Large intestine (tissue), 3 donors: ENCODE measurements around the gene TMEM74B. TPM values are rescaled to one million over a fixed set of nuclear protein-coding genes. Genes with fewer than 3 reads are reported as not detected.

Experiments used
- DNase-seq, 2 donors: peaks; one replicate each; pipeline versions ENCODE4 v3.0.0 to v3.0.0-alpha.2; 2013
- H3K27ac ChIP-seq: one replicate; pipeline ENCODE4 v1.5.1; 2013; ENCODE audit warnings: low read length
- H3K27me3 ChIP-seq: 2 replicates; pipeline ENCODE4 v1.6.1; 2013; ENCODE audit warnings: low read length; ENCODE audit not compliant: control insufficient read depth, insufficient read depth
- H3K36me3 ChIP-seq: 2 replicates; pipeline ENCODE4 v1.6.1; 2013; ENCODE audit warnings: low read length; ENCODE audit not compliant: control insufficient read depth, insufficient read depth
- H3K4me1 ChIP-seq: one replicate; pipeline ENCODE4 v1.6.1; 2013; ENCODE audit warnings: low read length; ENCODE audit not compliant: control insufficient read depth, insufficient read depth
- H3K4me3 ChIP-seq: one replicate; pipeline ENCODE4 v1.5.1; 2013; ENCODE audit warnings: low read length
- H3K9me3 ChIP-seq: one replicate; pipeline ENCODE4 v1.6.1; 2013; ENCODE audit warnings: mild to moderate bottlenecking, low read depth, low read length, moderate library complexity; ENCODE audit not compliant: control insufficient read depth
- WGBS: methylation state at CpG from one replicate; pipeline ENCODE4 v1.1.5; 2013; ENCODE audit warnings: low lambda C conversion rate; ENCODE audit not compliant: insufficient coverage; 5-methylcytosine and 5-hydroxymethylcytosine counted together
- polyA plus RNA-seq: library from polyadenylated mRNA; unstranded; fragments of 120-200 nt; gene quantifications from one replicate; pipeline ENCODE4 v1.2.1, GENCODE V29; 2013

TMEM74B gene
- polyA plus RNA-seq, 1 donor, result 58.5 TPM

DNA sequence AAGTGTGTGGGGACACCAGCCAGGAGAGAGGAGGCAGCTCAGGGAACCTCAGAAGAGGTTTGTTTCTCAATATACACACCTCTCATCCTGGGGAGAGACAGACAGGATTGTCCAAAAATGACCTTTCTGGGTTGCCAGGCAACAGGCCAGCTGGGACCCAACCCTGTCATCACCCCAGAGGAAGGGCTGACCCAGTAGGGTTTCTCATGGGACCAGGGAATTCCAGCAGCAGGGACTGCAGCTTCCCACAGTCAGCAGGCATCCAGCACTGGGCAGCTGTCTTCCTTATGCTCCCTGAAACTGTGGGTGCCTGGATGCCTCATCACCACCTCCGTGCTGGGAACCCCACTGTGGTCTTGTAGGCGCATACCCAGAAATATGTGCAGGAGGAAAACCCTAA lies 19.8 kb upstream of the TMEM74B start:
- H3K27me3 ChIP-seq, result no peaks in the 10 kb centered on the region
- no peaks in the 10 kb centered on the region for H3K9me3 ChIP-seq
- H3K4me3 ChIP-seq, result no peak overlapping the region
- H3K27ac ChIP-seq, result no peak overlapping the region
- DNase-seq, result no peak
- H3K4me1 ChIP-seq, result peaks cover 4% of the 10 kb centered on the region
- no peaks in the 10 kb centered on the region for H3K36me3 ChIP-seq
- WGBS, result no CpG with 5 or more reads among the region's 2 CpGs

DNA sequence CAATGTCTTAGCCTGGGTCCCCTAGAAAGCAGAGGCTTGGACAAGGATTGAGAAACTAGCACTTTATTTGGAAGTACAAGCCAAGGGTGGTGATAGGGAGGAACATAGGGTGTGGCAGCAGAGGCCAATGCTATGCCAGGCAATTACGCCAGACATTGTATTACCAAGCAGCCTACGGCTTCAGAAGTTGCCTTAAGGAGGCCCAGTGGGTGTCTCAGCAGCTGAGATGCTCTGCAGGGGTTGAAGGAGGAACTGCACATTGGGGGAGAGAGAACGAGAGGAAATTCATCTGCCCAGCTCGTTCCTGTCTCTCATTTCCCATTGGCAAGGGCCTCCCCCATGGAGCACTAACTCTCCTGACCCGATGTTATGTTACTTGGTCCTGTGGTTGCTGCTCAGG lies 19.3 kb upstream of the TMEM74B start:
- H3K36me3 ChIP-seq, result no peaks in the 10 kb centered on the region
- no peak overlapping the region for H3K27ac ChIP-seq
- peaks cover 4% of the 10 kb centered on the region for H3K4me1 ChIP-seq
- no peak for DNase-seq
- H3K27me3 ChIP-seq, result no peaks in the 10 kb centered on the region
- no CpG with 5 or more reads among the region's 5 CpGs for WGBS
- no peaks in the 10 kb centered on the region for H3K9me3 ChIP-seq
- no peak overlapping the region for H3K4me3 ChIP-seq

GRCh38 chr20:1203630-1204029 lies 18.8 kb upstream of the TMEM74B start:
- DNase-seq, result no peak

GRCh38 chr20:1202762-1203504 lies 18.2 kb upstream of the TMEM74B start, which contains the start of gene C20orf202:
TSS of gene C20orf202 (plus strand) at chr20:1203454. CDS start at chr20:1203586, 132 bp downstream.
- no peak for DNase-seq
- H3K9me3 ChIP-seq, result no peaks in the 10 kb centered on the region
- no peaks in the 10 kb centered on the region for H3K36me3 ChIP-seq
- WGBS, result 17% methylated on average over 1 of the region's 5 CpGs
- no peak within 1 kb of the TSS for H3K27ac ChIP-seq
- no peak within 1 kb of the TSS for H3K4me3 ChIP-seq
- H3K27me3 ChIP-seq, result no peaks in the 10 kb centered on the region
- peaks cover 4% of the 10 kb centered on the region for H3K4me1 ChIP-seq

More at GRCh38 chr20:1203630-1204029, 18.8 kb upstream of the TMEM74B start:
- no CpG with 5 or more reads among the region's 5 CpGs for WGBS
- no peaks in the 10 kb centered on the region for H3K9me3 ChIP-seq
- peaks cover 4% of the 10 kb centered on the region for H3K4me1 ChIP-seq
- H3K27ac ChIP-seq, result no peak overlapping the region
- H3K4me3 ChIP-seq, result no peak overlapping the region
- no peaks in the 10 kb centered on the region for H3K27me3 ChIP-seq
- H3K36me3 ChIP-seq, result no peaks in the 10 kb centered on the region

DNA sequence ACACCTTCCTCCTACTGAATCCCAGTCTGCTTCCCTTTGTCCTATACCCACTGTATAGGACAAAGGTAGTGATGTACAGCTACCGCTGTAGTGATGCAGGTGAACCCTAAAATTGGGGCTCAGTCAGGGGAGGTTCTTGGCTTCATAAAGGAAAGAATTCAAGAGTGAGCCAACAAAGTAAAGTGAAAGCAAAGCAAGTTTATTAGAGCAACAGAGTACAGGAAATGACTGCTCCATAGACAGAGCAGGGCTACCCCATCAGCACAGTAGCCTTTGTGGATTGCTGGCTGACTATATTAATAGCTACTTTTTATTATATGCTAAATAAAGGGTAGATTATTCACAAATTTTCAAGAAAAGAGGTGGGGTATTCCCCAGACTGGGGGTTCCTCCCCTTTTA lies 15.2 kb upstream of the TMEM74B start:
- H3K36me3 ChIP-seq, result no peaks in the 10 kb centered on the region
- peaks cover 13% of the 10 kb centered on the region for H3K4me1 ChIP-seq
- DNase-seq, result no peak
- no peak overlapping the region for H3K27ac ChIP-seq
- no peaks in the 10 kb centered on the region for H3K27me3 ChIP-seq
- H3K4me3 ChIP-seq, result no peak overlapping the region
- WGBS, result no CpG with 5 or more reads among the region's 1 CpG
- no peaks in the 10 kb centered on the region for H3K9me3 ChIP-seq

- H3K27ac ChIP-seq, result no peak overlapping the region
- 80% methylated on average over 3 of the region's 7 CpGs for WGBS
- H3K4me3 ChIP-seq, result no peak overlapping the region
- H3K4me1 ChIP-seq, result peaks cover 15% of the 10 kb centered on the region
- no peaks in the 10 kb centered on the region for H3K27me3 ChIP-seq
- no peaks in the 10 kb centered on the region for H3K9me3 ChIP-seq
- DNase-seq, result no peak
- no peaks in the 10 kb centered on the region for H3K36me3 ChIP-seq
Measured at GRCh38 chr20:1199212-1199873, 14.6 kb upstream of the TMEM74B start.

DNA sequence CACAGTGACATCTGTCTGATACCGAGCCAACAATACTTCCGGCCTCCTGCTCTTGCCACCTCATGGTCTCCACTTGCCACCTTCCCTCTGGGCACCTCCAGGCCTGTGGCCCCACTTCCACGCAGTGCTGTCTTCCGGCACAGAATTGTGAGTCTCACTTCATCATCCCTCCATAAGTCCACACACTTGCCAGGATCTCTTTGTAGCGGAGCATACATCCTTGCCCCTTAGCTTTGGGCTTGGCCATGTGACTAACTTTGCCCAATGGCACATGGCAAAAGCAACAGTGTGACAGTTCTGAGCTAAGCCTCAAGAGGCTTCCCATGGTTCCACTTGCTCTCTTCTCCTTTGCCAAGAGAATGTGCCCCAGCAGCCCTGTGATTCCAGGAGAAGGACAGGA lies 14.0 kb upstream of the TMEM74B start:
- Histone ChIP-seq H3K27ac (no peak overlapping the region), H3K4me3 (no peak overlapping the region), H3K9me3 (no peaks in the 10 kb centered on the region), H3K36me3 (no peaks in the 10 kb centered on the region), H3K27me3 (no peaks in the 10 kb centered on the region), H3K4me1 (peaks cover 12% of the 10 kb centered on the region)
- DNase-seq, result no peak
- no CpG with 5 or more reads among the region's 5 CpGs for WGBS

GRCh38 chr20:1197801-1198200 lies 13.0 kb upstream of the TMEM74B start:
- H3K36me3 ChIP-seq, result no peaks in the 10 kb centered on the region
- peaks cover 12% of the 10 kb centered on the region for H3K4me1 ChIP-seq
- H3K4me3 ChIP-seq, result no peak overlapping the region
- H3K9me3 ChIP-seq, result no peaks in the 10 kb centered on the region
- H3K27ac ChIP-seq, result no peak overlapping the region
- DNase-seq, result no peak
- WGBS, result 100% methylated on average over 2 of the region's 7 CpGs
- no peaks in the 10 kb centered on the region for H3K27me3 ChIP-seq

DNA sequence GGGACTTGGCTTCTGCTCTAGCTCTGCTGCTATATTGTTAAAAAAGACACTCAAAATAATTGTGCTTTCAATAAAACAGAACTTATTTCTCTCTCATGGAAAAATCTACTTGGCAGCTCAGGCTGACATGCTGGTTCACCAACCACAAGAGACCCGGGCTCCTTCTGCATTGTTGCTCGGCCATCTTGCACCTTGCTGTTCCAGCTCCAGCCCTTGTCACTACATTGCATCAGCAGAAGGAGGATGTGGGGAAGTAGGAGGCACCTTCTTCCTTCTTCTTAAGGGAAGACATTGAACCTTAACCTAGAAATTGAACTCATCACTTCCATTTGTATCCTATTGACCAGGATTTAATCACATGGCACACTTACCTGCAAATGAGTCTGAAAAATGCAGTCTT lies 11.9 kb upstream of the TMEM74B start:
- Histone ChIP-seq H3K36me3 (no peaks in the 10 kb centered on the region), H3K9me3 (no peaks in the 10 kb centered on the region), H3K27ac (no peak overlapping the region), H3K4me3 (no peak overlapping the region), H3K4me1 (peaks cover 12% of the 10 kb centered on the region), H3K27me3 (no peaks in the 10 kb centered on the region)
- no peak for DNase-seq
- no CpG with 5 or more reads among the region's 2 CpGs for WGBS

- WGBS, result no CpG with 5 or more reads among the region's 1 CpG
Measured at GRCh38 chr20:1195226-1195625, 10.4 kb upstream of the TMEM74B start.

More at GRCh38 chr20:1195226-1195625, 10.4 kb upstream of the TMEM74B start:
- peaks cover 3% of the 10 kb centered on the region for H3K36me3 ChIP-seq
- H3K27me3 ChIP-seq, result no peaks in the 10 kb centered on the region
- peaks cover 12% of the 10 kb centered on the region for H3K4me1 ChIP-seq
- peak overlapping the region; percentile 18 for H3K27ac ChIP-seq
- DNase-seq, result peak in 1 of 2 donors; percentile 65
- H3K4me3 ChIP-seq, result no peak overlapping the region
- H3K9me3 ChIP-seq, result no peaks in the 10 kb centered on the region
